Measurements from ENCODE around the gene VIM.

Gene VIM

GRCh38 chr10:17257466-17258321, 29.7 kb downstream of the VIM start:
- H3K27me3 ChIP-seq (ENCODE audit: insufficient read depth, low read length, poor library complexity, severe bottlenecking), result no peaks in the 10 kb centered on the region
- H3K9ac ChIP-seq (ENCODE audit: low read depth, low read length, poor library complexity, severe bottlenecking), result peak overlapping the region; percentile 19
- H3K4me3 ChIP-seq (ENCODE audit: low read length, poor library complexity, severe bottlenecking), result peak overlapping the region; percentile 21
- peaks cover 5% of the 10 kb centered on the region; the same call in 1 of the 2 replicates for H3K9me3 ChIP-seq (ENCODE audit: insufficient read depth, low read depth, low read length)
- peak overlapping the region; percentile 65; the same call in 1 of the 2 replicates for H2AFZ ChIP-seq (ENCODE audit: low read length)
- no peaks in the 10 kb centered on the region for H3K9me2 ChIP-seq (replicated peaks; ENCODE audit: low read depth, low read length)
- peaks cover 6% of the 10 kb centered on the region for H3K4me1 ChIP-seq (ENCODE audit: insufficient read depth, low read length, poor library complexity, severe bottlenecking)
- no peaks in the 10 kb centered on the region for H3F3A ChIP-seq (ENCODE audit: low read depth)
- TF ChIP-seq EZH2phosphoT487 (IDR thresholded peaks at IDR 0.05; ENCODE audit: borderline replicate concordance) (no peak), CTCF (conservative IDR thresholded peaks at IDR 0.05; ENCODE audit: low read length) (peak; percentile 83)
- no peaks in the 10 kb centered on the region for H3K79me2 ChIP-seq (ENCODE audit: insufficient read depth, low read length)
- H3K4me2 ChIP-seq (ENCODE audit: low read depth, low read length, poor library complexity, severe bottlenecking), result peak overlapping the region; percentile 54
- H3K36me3 ChIP-seq (ENCODE audit: insufficient read depth, low read length), result no peaks in the 10 kb centered on the region
- H4K20me1 ChIP-seq (ENCODE audit: insufficient read depth, low read length, poor library complexity, severe bottlenecking), result no peaks in the 10 kb centered on the region

DNA sequence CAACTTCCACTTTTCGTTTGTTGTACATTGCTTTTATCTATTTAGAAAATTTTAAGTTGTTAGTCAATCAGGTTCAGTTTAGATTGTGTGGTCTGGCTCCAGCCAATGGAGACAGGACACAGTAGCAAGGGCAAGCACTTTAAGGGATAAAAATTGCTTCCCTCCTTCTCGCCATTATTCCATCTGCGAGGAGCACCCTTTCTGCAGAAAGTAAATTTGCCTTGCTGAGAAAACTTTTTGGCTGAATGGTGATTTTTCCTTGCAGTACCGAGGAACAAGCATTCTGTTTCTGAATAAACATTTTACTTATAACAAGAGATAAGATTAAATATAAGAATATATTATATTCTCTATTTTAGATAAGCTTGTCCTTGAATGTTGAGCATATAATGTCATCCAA, 34.5 kb downstream of the VIM start:
- no peaks in the 10 kb centered on the region for H4K20me1 ChIP-seq (ENCODE audit: insufficient read depth, low read length, poor library complexity, severe bottlenecking)
- peaks cover 18% of the 10 kb centered on the region; the same call in 1 of the 2 replicates for H3K9me3 ChIP-seq (ENCODE audit: insufficient read depth, low read depth, low read length)
- H3K79me2 ChIP-seq (ENCODE audit: insufficient read depth, low read length), result no peaks in the 10 kb centered on the region
- H3F3A ChIP-seq (ENCODE audit: low read depth), result no peaks in the 10 kb centered on the region
- no peaks in the 10 kb centered on the region for H3K9me2 ChIP-seq (replicated peaks; ENCODE audit: low read depth, low read length)
- no peak overlapping the region for H2AFZ ChIP-seq (ENCODE audit: low read length)
- peaks cover 3% of the 10 kb centered on the region for H3K27me3 ChIP-seq (ENCODE audit: insufficient read depth, low read length, poor library complexity, severe bottlenecking)
- no peak overlapping the region for H3K4me2 ChIP-seq (ENCODE audit: low read depth, low read length, poor library complexity, severe bottlenecking)
- no peak overlapping the region for H3K4me3 ChIP-seq (ENCODE audit: low read length, poor library complexity, severe bottlenecking)
- H3K36me3 ChIP-seq (ENCODE audit: insufficient read depth, low read length), result no peaks in the 10 kb centered on the region
- H3K4me1 ChIP-seq (ENCODE audit: insufficient read depth, low read length, poor library complexity, severe bottlenecking), result peaks cover under 1% of the 10 kb centered on the region
- TF ChIP-seq EZH2phosphoT487 (IDR thresholded peaks at IDR 0.05; ENCODE audit: borderline replicate concordance), result no peak
- TF ChIP-seq CTCF (conservative IDR thresholded peaks at IDR 0.05; ENCODE audit: low read length), result no peak
- H3K9ac ChIP-seq (ENCODE audit: low read depth, low read length, poor library complexity, severe bottlenecking), result no peak overlapping the region

DNA sequence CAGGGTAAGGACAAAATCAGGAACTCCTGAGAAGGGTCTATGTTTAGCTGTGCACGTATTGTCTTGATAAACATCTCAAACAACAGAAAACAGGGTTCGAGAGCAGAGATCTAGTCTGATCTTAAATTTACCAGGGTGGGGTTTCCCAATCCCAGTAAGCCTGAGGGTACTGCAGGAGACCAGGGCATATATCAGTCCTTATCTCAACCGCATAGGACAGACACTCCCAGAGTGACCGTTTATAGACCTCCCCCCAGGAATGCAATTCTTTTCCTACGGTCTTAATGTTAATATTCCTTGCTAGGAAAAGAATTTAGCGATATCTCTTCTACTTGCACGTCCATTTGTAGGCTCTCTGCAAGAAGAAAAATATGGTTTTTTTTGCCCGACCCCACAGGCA, 35.5 kb downstream of the VIM start:
- Histone ChIP-seq H3K9me2 (replicated peaks; ENCODE audit: low read depth, low read length) (no peaks in the 10 kb centered on the region), H3K9me3 (ENCODE audit: insufficient read depth, low read depth, low read length) (peaks cover 18% of the 10 kb centered on the region; the same call in 1 of the 2 replicates), H3K4me3 (ENCODE audit: low read length, poor library complexity, severe bottlenecking) (no peak overlapping the region), H3K36me3 (ENCODE audit: insufficient read depth, low read length) (no peaks in the 10 kb centered on the region), H3K9ac (ENCODE audit: low read depth, low read length, poor library complexity, severe bottlenecking) (no peak overlapping the region), H3K4me1 (ENCODE audit: insufficient read depth, low read length, poor library complexity, severe bottlenecking) (no peaks in the 10 kb centered on the region), H4K20me1 (ENCODE audit: insufficient read depth, low read length, poor library complexity, severe bottlenecking) (no peaks in the 10 kb centered on the region), H3K4me2 (ENCODE audit: low read depth, low read length, poor library complexity, severe bottlenecking) (no peak overlapping the region), H3K79me2 (ENCODE audit: insufficient read depth, low read length) (no peaks in the 10 kb centered on the region), H3F3A (ENCODE audit: low read depth) (no peaks in the 10 kb centered on the region), H3K27me3 (ENCODE audit: insufficient read depth, low read length, poor library complexity, severe bottlenecking) (peaks cover 3% of the 10 kb centered on the region), H2AFZ (ENCODE audit: low read length) (no peak overlapping the region)
- TF ChIP-seq EZH2phosphoT487 (IDR thresholded peaks at IDR 0.05; ENCODE audit: borderline replicate concordance), result no peak
- TF ChIP-seq CTCF (conservative IDR thresholded peaks at IDR 0.05; ENCODE audit: low read length), result no peak

Data from Loucy (cell line).